ENCODE data around the gene DMD. TPM values are rescaled to one million over a fixed set of nuclear protein-coding genes. Genes with fewer than 3 reads are reported as not detected.

Gene DMD
- total RNA-seq, 1 experiment from 2014 or later = 2.2 TPM

DNA sequence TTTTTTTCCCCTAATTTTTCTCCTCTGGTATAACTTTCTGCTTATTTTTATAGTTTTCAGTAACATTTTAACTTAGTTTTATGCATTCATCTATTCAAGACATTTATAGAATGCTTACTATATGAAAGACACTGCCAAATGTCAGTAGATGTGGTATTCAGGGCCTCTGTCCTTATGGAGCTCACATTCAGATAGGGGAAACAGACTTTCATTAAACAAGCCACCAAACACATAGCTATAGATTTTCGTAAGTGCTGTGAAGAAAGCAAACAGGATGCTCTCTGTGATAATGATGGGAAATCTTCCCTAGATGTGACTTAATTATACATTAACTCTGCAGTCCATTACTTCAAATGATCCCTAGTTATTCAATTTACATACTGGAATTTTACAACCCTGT lies 1777.5 kb downstream of the DMD start:
- in situ Hi-C loops (cut with HindIII; ENCODE audit: low pct_unique_long_range_greater_than_20kb, low sequenced_read_pairs) (no loop called here), intact Hi-C loops (cut with micrococcal nuclease; ENCODE audit: unreplicated experiment) (no loop called here)
- ChIA-PET POLR2A (no interaction called here), CTCF (no interaction called here)
- Histone ChIP-seq H3K36me3 (ENCODE audit: control insufficient read depth, insufficient read depth, low read length) (no peaks in the 10 kb centered on the region), H3K27ac (ENCODE audit: low read length) (no peak overlapping the region), H3K4me3 (ENCODE audit: low read depth in 2 of 2, low read length in 2 of 2) (no peak overlapping the region), H3K4me1 (ENCODE audit: control insufficient read depth, insufficient read depth, low read length) (no peaks in the 10 kb centered on the region), H3K9me3 (ENCODE audit: control insufficient read depth, insufficient read depth, low read depth, low read length) (no peaks in the 10 kb centered on the region), H3K27me3 (ENCODE audit: control insufficient read depth, insufficient read depth, low read length) (no peaks in the 10 kb centered on the region)
- TF ChIP-seq SIN3A (IDR thresholded peaks at IDR 0.05; ENCODE audit: borderline replicate concordance, insufficient read depth, low read depth, low read length) = no peak
- TF ChIP-seq POLR2AphosphoS5 (IDR thresholded peaks at IDR 0.05; ENCODE audit: low read depth, low read length) = no peak
- no peak for TF ChIP-seq TCF7L2 (IDR thresholded peaks at IDR 0.05; ENCODE audit: low read depth, low read length)
- TF ChIP-seq CTCF (IDR thresholded peaks at IDR 0.05) = no peak
- TF ChIP-seq, protein P1, sequence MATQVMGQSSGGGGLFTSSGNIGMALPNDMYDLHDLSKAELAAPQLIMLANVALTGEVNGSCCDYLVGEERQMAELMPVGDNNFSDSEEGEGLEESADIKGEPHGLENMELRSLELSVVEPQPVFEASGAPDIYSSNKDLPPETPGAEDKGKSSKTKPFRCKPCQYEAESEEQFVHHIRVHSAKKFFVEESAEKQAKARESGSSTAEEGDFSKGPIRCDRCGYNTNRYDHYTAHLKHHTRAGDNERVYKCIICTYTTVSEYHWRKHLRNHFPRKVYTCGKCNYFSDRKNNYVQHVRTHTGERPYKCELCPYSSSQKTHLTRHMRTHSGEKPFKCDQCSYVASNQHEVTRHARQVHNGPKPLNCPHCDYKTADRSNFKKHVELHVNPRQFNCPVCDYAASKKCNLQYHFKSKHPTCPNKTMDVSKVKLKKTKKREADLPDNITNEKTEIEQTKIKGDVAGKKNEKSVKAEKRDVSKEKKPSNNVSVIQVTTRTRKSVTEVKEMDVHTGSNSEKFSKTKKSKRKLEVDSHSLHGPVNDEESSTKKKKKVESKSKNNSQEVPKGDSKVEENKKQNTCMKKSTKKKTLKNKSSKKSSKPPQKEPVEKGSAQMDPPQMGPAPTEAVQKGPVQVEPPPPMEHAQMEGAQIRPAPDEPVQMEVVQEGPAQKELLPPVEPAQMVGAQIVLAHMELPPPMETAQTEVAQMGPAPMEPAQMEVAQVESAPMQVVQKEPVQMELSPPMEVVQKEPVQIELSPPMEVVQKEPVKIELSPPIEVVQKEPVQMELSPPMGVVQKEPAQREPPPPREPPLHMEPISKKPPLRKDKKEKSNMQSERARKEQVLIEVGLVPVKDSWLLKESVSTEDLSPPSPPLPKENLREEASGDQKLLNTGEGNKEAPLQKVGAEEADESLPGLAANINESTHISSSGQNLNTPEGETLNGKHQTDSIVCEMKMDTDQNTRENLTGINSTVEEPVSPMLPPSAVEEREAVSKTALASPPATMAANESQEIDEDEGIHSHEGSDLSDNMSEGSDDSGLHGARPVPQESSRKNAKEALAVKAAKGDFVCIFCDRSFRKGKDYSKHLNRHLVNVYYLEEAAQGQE (IDR thresholded peaks at IDR 0.05; ENCODE audit: insufficient read depth in 1 of 2, low read depth in 2 of 2, low read length in 1 of 2) = no peak
- ATAC-seq = no peak
- no peak for DNase-seq (ENCODE audit: low read depth, low spot score)
- no TSS peak for BruUV-seq (replicated peaks)

DNA sequence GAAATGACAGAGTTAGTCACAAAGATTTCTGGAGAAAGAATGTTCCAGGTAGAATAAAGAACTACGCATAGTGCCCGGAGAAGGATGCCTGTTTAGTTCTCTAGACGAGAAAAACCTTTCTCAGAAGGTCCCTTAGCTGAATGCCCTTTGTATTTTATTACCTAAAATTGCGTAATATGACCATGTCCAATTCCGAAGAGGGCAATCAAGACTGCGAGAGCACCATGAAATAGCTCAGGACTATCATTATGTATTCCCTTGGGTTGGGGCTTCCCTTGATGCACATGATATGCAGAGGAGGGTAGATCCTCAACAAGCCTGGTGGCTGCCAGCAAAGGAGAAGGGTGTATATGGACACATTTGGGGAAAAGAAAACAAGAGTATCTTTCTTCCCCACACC lies 1781.4 kb downstream of the DMD start:
- H3K36me3 ChIP-seq (ENCODE audit: control insufficient read depth, insufficient read depth, low read length) = no peaks in the 10 kb centered on the region
- BruUV-seq (replicated peaks) = no TSS peak
- no peaks in the 10 kb centered on the region for H3K27me3 ChIP-seq (ENCODE audit: control insufficient read depth, insufficient read depth, low read length)
- no peak overlapping the region for H3K4me3 ChIP-seq (ENCODE audit: low read depth in 2 of 2, low read length in 2 of 2)
- in situ Hi-C loops (cut with HindIII; ENCODE audit: low pct_unique_long_range_greater_than_20kb, low sequenced_read_pairs) (no loop called here), intact Hi-C loops (cut with micrococcal nuclease; ENCODE audit: unreplicated experiment) (no loop called here)
- ATAC-seq (no peak), DNase-seq (ENCODE audit: low read depth, low spot score) (no peak)
- ChIA-PET CTCF (no interaction called here), POLR2A (no interaction called here)
- no peaks in the 10 kb centered on the region for H3K4me1 ChIP-seq (ENCODE audit: control insufficient read depth, insufficient read depth, low read length)
- no peaks in the 10 kb centered on the region for H3K9me3 ChIP-seq (ENCODE audit: control insufficient read depth, insufficient read depth, low read depth, low read length)
- no peak for TF ChIP-seq CTCF (IDR thresholded peaks at IDR 0.05)
- TF ChIP-seq, protein P1 (IDR thresholded peaks at IDR 0.05; ENCODE audit: insufficient read depth in 1 of 2, low read depth in 2 of 2, low read length in 1 of 2) = no peak
- TF ChIP-seq TCF7L2 (IDR thresholded peaks at IDR 0.05; ENCODE audit: low read depth, low read length) = no peak
- no peak for TF ChIP-seq SIN3A (IDR thresholded peaks at IDR 0.05; ENCODE audit: borderline replicate concordance, insufficient read depth, low read depth, low read length)
- TF ChIP-seq POLR2AphosphoS5 (IDR thresholded peaks at IDR 0.05; ENCODE audit: low read depth, low read length) = no peak
- H3K27ac ChIP-seq (ENCODE audit: low read length) = no peak overlapping the region

Data from Panc1 (cell line).